Fibroblast of lung (primary cell): ENCODE data around the gene CTSW. TPM values are rescaled to one million over a fixed set of nuclear protein-coding genes. Genes with fewer than 3 reads are reported as not detected.

Experiments used
- DNase-seq, 2 donors: peaks; one replicate each; pipeline versions ENCODE4 v3.0.0 to v3.0.0-alpha.2; 2010; ENCODE audit warnings: low read depth in 2 of 2
- H2AFZ ChIP-seq: 2 replicates; pipeline ENCODE4 v1.5.1; 2012; ENCODE audit warnings: low read length, control low read depth, inconsistent platforms
- H3K27ac ChIP-seq: 2 replicates; pipeline ENCODE4 v1.5.1; 2011; ENCODE audit warnings: low read length, control low read depth; ENCODE audit not compliant: insufficient read depth
- H3K27me3 ChIP-seq: 2 replicates; pipeline ENCODE4 v1.5.1; 2011; ENCODE audit warnings: mild to moderate bottlenecking, low read length; ENCODE audit not compliant: control insufficient read depth, insufficient read depth
- H3K36me3 ChIP-seq: 2 replicates; pipeline ENCODE4 v1.5.1; 2011; ENCODE audit warnings: low read length; ENCODE audit not compliant: control insufficient read depth, insufficient read depth
- H3K4me1 ChIP-seq: 2 replicates; pipeline ENCODE4 v1.5.1; 2011; ENCODE audit warnings: low read length; ENCODE audit not compliant: control insufficient read depth, insufficient read depth; ENCODE audit errors: extremely low read depth
- H3K4me2 ChIP-seq: 2 replicates; pipeline ENCODE4 v1.5.1; 2011; ENCODE audit warnings: low read length, control low read depth; ENCODE audit not compliant: insufficient read depth; ENCODE audit errors: extremely low read depth
- H3K4me3 ChIP-seq, 4 experiments: fragments of 200-600 bp in 1 of 4; sonication (generic) in 1 of 4; replicated peaks in 1 of 4; 2 replicates each; pipeline ENCODE4 v1.5.1; 2011 to 2016; ENCODE audit warnings: low read length in 4 of 4, low read depth in 3 of 4, mild to moderate bottlenecking in 3 of 4, control low read depth in 2 of 4, inconsistent platforms in 1 of 4, mixed read lengths in 1 of 4; ENCODE audit not compliant: insufficient read depth in 1 of 4; ENCODE audit errors: control extremely low read depth in 1 of 4
- H3K79me2 ChIP-seq: 2 replicates; pipeline ENCODE4 v1.5.1; 2012; ENCODE audit warnings: mild to moderate bottlenecking, low read length, inconsistent platforms; ENCODE audit not compliant: control insufficient read depth, insufficient read depth
- H3K9ac ChIP-seq: 2 replicates; pipeline ENCODE4 v1.5.1; 2011; ENCODE audit warnings: mild to moderate bottlenecking, low read length, control low read depth; ENCODE audit not compliant: insufficient read depth
- H3K9me3 ChIP-seq: 2 replicates; pipeline ENCODE4 v1.5.1; 2012; ENCODE audit warnings: low read depth, low read length; ENCODE audit not compliant: control insufficient read depth, insufficient read depth
- H4K20me1 ChIP-seq: 2 replicates; pipeline ENCODE4 v1.5.1; 2011; ENCODE audit warnings: low read length; ENCODE audit not compliant: control insufficient read depth, insufficient read depth; ENCODE audit errors: extremely low read depth
- EZH2 ChIP-seq: IDR thresholded peaks from 2 replicates; pipeline ENCODE4 v1.5.1; 2012; ENCODE audit warnings: low read length, control low read depth, mild to moderate bottlenecking; ENCODE audit errors: missing control alignments
- polyA plus RNA-seq, 2 donors: library from polyadenylated mRNA; depleted of rRNA in 1 of 2; stranded (reverse) in 1 of 2; unstranded in 1 of 2; fragments of >200 nt; gene quantifications; 2 replicates each; pipeline ENCODE4 v1.2.1, GENCODE V29; 2011 to 2012; ENCODE audit warnings: missing spikeins in 1 of 2
- total RNA-seq: library from RNA; depleted of rRNA; stranded (reverse); fragments of >200 nt; gene quantifications from 2 replicates; pipeline ENCODE4 v1.2.1, GENCODE V29; 2014
- TF ChIP-seq, protein P1 (sequence below), 2 donors: IDR thresholded peaks in 1 of 2; conservative IDR thresholded peaks in 1 of 2; 1 replicate in 1 of 2; 2 replicates in 1 of 2; pipeline ENCODE4 v1.5.1; 2011 to 2012; ENCODE audit warnings: low read length in 2 of 2, control low read depth in 1 of 2, inconsistent platforms in 1 of 2, low read depth in 1 of 2, mild to moderate bottlenecking in 1 of 2

The CTSW gene
- total and polyA plus RNA-seq, 2 donors (not counting 1 experiment from before 2014, with no cell fraction given): not detected

GRCh38 chr11:65919141-65919572, 39.5 kb downstream of the CTSW start, which contains the start of gene DRAP1:
Gene DRAP1 (plus strand): TSS chr11:65919426. CDS start chr11:65919502, 76 bp downstream.
- peaks cover 64% of the 10 kb centered on the region for H3K79me2 ChIP-seq
- DNase-seq: peak; percentile 98 to 99
- TF ChIP-seq, protein P1, sequence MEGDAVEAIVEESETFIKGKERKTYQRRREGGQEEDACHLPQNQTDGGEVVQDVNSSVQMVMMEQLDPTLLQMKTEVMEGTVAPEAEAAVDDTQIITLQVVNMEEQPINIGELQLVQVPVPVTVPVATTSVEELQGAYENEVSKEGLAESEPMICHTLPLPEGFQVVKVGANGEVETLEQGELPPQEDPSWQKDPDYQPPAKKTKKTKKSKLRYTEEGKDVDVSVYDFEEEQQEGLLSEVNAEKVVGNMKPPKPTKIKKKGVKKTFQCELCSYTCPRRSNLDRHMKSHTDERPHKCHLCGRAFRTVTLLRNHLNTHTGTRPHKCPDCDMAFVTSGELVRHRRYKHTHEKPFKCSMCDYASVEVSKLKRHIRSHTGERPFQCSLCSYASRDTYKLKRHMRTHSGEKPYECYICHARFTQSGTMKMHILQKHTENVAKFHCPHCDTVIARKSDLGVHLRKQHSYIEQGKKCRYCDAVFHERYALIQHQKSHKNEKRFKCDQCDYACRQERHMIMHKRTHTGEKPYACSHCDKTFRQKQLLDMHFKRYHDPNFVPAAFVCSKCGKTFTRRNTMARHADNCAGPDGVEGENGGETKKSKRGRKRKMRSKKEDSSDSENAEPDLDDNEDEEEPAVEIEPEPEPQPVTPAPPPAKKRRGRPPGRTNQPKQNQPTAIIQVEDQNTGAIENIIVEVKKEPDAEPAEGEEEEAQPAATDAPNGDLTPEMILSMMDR (conservative IDR thresholded peaks at IDR 0.05 in 1 of 2, IDR thresholded peaks at IDR 0.05 in 1 of 2; ENCODE audit: low read depth in 1 of 2, low read length in 2 of 2): no peak
- TF ChIP-seq EZH2: no peak
- peak within 1 kb of the TSS; percentile 94 for H3K9ac ChIP-seq
- H3K4me2 ChIP-seq: peak within 1 kb of the TSS; percentile 86
- no peaks in the 10 kb centered on the region for H3K9me3 ChIP-seq
- H3K27ac ChIP-seq: peak within 1 kb of the TSS; percentile 99
- H4K20me1 ChIP-seq: no peaks in the 10 kb centered on the region
- peak within 1 kb of the TSS; percentile 56 for H2AFZ ChIP-seq
- H3K4me1 ChIP-seq: peaks cover 38% of the 10 kb centered on the region
- H3K27me3 ChIP-seq: no peaks in the 10 kb centered on the region
- peaks cover 18% of the 10 kb centered on the region for H3K36me3 ChIP-seq
- H3K4me3 ChIP-seq: peak within 1 kb of the TSS; percentile 74 to 95 (median 92)

DNA sequence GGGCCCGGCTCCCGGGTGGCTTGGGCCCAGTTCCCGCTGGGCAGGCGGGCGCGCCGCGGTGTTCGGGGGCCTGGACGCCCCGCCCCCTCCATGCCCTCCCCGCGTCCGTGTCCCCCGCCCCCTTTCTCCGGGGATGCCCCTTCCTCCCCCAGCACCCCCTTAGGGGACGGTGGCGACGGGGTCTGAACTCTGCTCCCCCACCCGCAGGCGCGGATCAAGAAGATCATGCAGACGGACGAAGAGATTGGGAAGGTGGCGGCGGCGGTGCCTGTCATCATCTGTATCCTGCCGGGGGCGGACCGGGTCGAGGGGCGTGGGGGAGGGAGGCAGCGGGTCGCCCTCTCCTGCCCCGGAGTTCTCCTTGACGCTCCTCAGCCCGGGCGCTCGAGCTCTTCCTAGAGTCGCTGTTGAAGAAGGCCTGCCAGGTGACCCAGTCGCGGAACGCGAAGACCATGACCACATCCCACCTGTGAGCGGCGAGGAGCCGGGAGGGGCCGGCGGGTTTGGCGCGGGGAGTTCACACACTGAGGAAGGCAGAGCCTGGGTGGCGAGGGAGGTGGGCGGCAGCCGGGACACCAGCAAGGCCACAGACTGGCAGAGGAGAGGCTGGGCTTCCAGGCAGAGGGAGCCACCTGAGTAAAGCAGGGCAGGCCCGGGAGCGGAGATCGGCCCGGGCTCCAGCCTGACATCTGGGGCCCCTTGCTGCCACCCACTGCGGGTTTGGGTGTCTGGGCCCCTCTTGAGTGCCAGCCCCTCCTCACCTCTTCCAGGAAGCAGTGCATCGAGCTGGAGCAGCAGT, 40.1 kb downstream of the CTSW start:
- H2AFZ ChIP-seq: peak overlapping the region; percentile 56
- peaks cover 20% of the 10 kb centered on the region for H3K36me3 ChIP-seq
- peak overlapping the region; percentile 76 for H3K9ac ChIP-seq
- peak overlapping the region; percentile 68 to 95 (median 76) for H3K4me3 ChIP-seq
- peaks cover 35% of the 10 kb centered on the region for H3K4me1 ChIP-seq
- H3K4me2 ChIP-seq: peak overlapping the region; percentile 86
- H3K27ac ChIP-seq: peak overlapping the region; percentile 69
- H4K20me1 ChIP-seq: no peaks in the 10 kb centered on the region
- no peaks in the 10 kb centered on the region for H3K9me3 ChIP-seq
- peak in 1 of 2 donors; percentile 17 for DNase-seq
- H3K27me3 ChIP-seq: no peaks in the 10 kb centered on the region
- TF ChIP-seq EZH2: no peak
- TF ChIP-seq, protein P1 (conservative IDR thresholded peaks at IDR 0.05 in 1 of 2, IDR thresholded peaks at IDR 0.05 in 1 of 2; ENCODE audit: low read depth in 1 of 2, low read length in 2 of 2): no peak
- H3K79me2 ChIP-seq: peaks cover 62% of the 10 kb centered on the region

- H3K4me1 ChIP-seq: peaks cover 28% of the 10 kb centered on the region
- no peaks in the 10 kb centered on the region for H3K9me3 ChIP-seq
- peaks cover 22% of the 10 kb centered on the region for H3K36me3 ChIP-seq
- TF ChIP-seq EZH2: no peak
- TF ChIP-seq, protein P1 (conservative IDR thresholded peaks at IDR 0.05 in 1 of 2, IDR thresholded peaks at IDR 0.05 in 1 of 2; ENCODE audit: low read depth in 1 of 2, low read length in 2 of 2): no peak
- no peak for DNase-seq
- H4K20me1 ChIP-seq: no peaks in the 10 kb centered on the region
- H3K9ac ChIP-seq: peak overlapping the region; percentile 76
- H3K79me2 ChIP-seq: peaks cover 56% of the 10 kb centered on the region
- no peaks in the 10 kb centered on the region for H3K27me3 ChIP-seq
- H3K4me2 ChIP-seq: peak overlapping the region; percentile 86
- peak overlapping the region; percentile 68 to 95 (median 76) for H3K4me3 ChIP-seq
- H2AFZ ChIP-seq: no peak overlapping the region
- peak overlapping the region; percentile 69 for H3K27ac ChIP-seq
Observed at GRCh38 chr11:65920372-65920802, 40.8 kb downstream of the CTSW start.
